ENCODE data around the gene APOB. TPM values are rescaled to one million over a fixed set of nuclear protein-coding genes. Genes with fewer than 3 reads are reported as not detected.

APOB gene
- total RNA-seq, 4 donors from 2014 or later: 0.95 to 17.4 (median 10.6) TPM

- DNase-seq (ENCODE audit: low spot score): no peak
- TF ChIP-seq, protein P1, sequence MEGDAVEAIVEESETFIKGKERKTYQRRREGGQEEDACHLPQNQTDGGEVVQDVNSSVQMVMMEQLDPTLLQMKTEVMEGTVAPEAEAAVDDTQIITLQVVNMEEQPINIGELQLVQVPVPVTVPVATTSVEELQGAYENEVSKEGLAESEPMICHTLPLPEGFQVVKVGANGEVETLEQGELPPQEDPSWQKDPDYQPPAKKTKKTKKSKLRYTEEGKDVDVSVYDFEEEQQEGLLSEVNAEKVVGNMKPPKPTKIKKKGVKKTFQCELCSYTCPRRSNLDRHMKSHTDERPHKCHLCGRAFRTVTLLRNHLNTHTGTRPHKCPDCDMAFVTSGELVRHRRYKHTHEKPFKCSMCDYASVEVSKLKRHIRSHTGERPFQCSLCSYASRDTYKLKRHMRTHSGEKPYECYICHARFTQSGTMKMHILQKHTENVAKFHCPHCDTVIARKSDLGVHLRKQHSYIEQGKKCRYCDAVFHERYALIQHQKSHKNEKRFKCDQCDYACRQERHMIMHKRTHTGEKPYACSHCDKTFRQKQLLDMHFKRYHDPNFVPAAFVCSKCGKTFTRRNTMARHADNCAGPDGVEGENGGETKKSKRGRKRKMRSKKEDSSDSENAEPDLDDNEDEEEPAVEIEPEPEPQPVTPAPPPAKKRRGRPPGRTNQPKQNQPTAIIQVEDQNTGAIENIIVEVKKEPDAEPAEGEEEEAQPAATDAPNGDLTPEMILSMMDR (IDR thresholded peaks at IDR 0.05): no peak
- ATAC-seq (ENCODE audit: low FRiP score): no peak
Measured at GRCh38 chr2:20985062-20985461, 58.8 kb downstream of the APOB start.

GRCh38 chr2:20984408-20984807, 59.5 kb downstream of the APOB start:
- TF ChIP-seq, protein P1 (IDR thresholded peaks at IDR 0.05): no peak
- DNase-seq (ENCODE audit: low spot score) (no peak), ATAC-seq (ENCODE audit: low FRiP score) (no peak)

GRCh38 chr2:20983844-20984243, 60.0 kb downstream of the APOB start:
- ATAC-seq (ENCODE audit: low FRiP score) (no peak), DNase-seq (ENCODE audit: low spot score) (no peak)
- TF ChIP-seq, protein P1 (IDR thresholded peaks at IDR 0.05): no peak

DNA sequence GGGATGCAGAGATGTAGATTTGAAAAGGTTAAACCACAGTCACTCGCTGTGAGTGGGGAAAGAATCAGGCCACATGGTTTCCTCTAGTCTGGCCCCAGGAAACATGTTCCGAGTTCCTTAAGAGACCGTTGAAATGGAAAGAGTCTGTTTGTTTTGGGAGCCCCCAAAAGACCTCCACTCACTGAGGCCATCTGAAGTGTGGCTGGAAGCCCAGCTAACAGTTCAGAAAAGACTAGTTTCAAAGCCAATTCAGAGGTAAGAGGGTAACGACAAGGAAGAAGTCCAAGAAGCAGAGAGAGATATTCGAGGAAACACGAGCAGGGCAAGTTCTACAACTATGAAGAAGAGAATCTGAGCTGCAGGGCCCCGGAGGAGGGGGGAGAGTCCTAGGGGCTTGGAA, 61.0 kb downstream of the APOB start:
- ATAC-seq (ENCODE audit: low FRiP score) (no peak), DNase-seq (ENCODE audit: low spot score) (no peak)
- TF ChIP-seq, protein P1 (IDR thresholded peaks at IDR 0.05): no peak

DNA sequence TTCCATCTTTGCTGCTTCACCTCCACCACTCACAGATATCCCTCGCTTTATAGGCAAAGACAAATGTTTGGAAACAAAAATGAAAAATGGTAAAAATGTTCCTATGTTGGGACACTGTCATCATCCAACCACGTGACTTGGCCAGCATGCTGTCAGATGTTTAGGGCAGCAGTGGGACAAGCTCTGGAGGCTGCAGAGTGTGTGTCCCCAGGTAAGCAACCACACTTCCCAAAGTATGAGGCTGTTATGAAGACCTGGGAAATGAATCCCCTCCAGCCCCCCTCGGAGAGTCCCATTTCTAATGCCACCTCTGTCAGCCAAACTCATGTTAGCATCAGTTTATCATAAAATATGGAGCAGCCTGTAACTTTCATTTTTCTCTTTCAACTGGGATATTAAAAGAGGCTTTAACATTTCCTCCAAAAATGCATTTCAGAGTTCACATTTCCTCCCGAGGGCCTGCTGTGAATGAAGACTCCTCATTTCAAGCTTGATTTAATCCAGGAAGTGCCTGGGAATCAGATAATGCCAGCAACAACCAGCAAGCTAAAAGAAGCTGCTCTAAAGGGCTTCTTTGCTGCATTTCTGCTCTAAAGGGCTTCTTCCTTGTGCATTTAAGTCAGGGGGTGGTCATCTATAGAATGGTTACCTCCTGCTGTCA, 66.2 kb downstream of the APOB start:
- no peak for ATAC-seq (ENCODE audit: low FRiP score)
- TF ChIP-seq, protein P1 (IDR thresholded peaks at IDR 0.05): no peak

DNA sequence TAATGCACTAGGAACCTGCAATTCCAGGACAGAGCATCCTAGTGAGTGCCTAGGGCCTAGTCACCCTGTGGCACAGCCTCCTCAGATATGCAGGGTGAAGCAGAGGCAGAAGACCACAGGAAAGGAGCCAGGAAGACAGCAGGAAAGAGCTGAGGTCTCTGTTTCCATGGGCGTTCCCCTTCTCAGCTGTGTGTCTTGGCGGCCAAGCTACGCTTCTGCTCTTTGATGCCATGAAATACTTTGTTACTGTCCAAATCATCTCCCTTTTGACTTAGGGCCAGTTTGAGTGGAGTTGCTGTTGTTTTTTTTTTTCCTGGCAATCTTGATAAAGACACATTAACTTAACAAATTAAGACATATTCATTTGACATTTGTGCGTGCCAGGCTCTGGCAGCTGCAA, 67.3 kb downstream of the APOB start:
- TF ChIP-seq, protein P1 (IDR thresholded peaks at IDR 0.05): no peak
- DNase-seq (ENCODE audit: low spot score) (no peak), ATAC-seq (ENCODE audit: low FRiP score) (no peak)

More for the DNA sequence above, 66.2 kb downstream of the APOB start:
- no peak for DNase-seq (ENCODE audit: low spot score)

All from omental fat pad (tissue), 4 donors.